SK-N-SH treated with all-trans-retinoic acid at 6 μM for 48 hours (cell line): ENCODE data around the gene RPL39L.

Experiments
- ATAC-seq: fragments of 200-7000 bp; cut with Tn5 transposase; 3 replicates; pipeline ENCODE4 v1.9.1; 2020; ENCODE audit warnings: mild to moderate bottlenecking, moderate library complexity
- ARNTL ChIP-seq: fragments of 450-650 bp; formaldehyde crosslinking; IDR thresholded peaks from 2 replicates; pipeline ENCODE4 v1.5.0; 2020; ENCODE audit warnings: low read depth, mild to moderate bottlenecking, moderate library complexity, borderline replicate concordance
- BACH2 ChIP-seq: fragments of 250-450 bp; sonication (Bioruptor Pico); IDR thresholded peaks from 2 replicates; pipeline ENCODE4 v1.9.0; 2021; ENCODE audit warnings: mild to moderate bottlenecking, borderline replicate concordance
- ESRRG ChIP-seq: fragments of 250-450 bp; sonication (Bioruptor Pico); IDR thresholded peaks from 2 replicates; pipeline ENCODE4 v1.6.1; 2021; ENCODE audit warnings: mild to moderate bottlenecking
- ISL1 ChIP-seq: fragments of 250-450 bp; sonication (Bioruptor Pico); IDR thresholded peaks from 2 replicates; pipeline ENCODE4 v2.1.2; 2022; ENCODE audit warnings: mild to moderate bottlenecking, moderate library complexity
- OSR1 ChIP-seq: fragments of 250-450 bp; sonication (Bioruptor Pico); IDR thresholded peaks from 2 replicates; pipeline ENCODE4 v1.8.0; 2022; ENCODE audit warnings: moderate library complexity, mild to moderate bottlenecking, inconsistent platforms
- PATZ1 ChIP-seq: fragments of 250-450 bp; sonication (Bioruptor Pico); IDR thresholded peaks from 2 replicates; pipeline ENCODE4 v1.8.0; 2020; ENCODE audit warnings: mild to moderate bottlenecking, moderate library complexity, borderline replicate concordance
- PPARA ChIP-seq: fragments of 250-450 bp; sonication (Bioruptor Pico); IDR thresholded peaks from 2 replicates; pipeline ENCODE4 v1.5.0; 2020; ENCODE audit warnings: mild to moderate bottlenecking, borderline replicate concordance
- SNAI2 ChIP-seq: fragments of 250-450 bp; sonication (Bioruptor Pico); IDR thresholded peaks from 2 replicates; pipeline ENCODE4 v1.5.0; 2020; ENCODE audit warnings: mild to moderate bottlenecking, moderate library complexity
- TCF4 ChIP-seq: fragments of 250-450 bp; sonication (Bioruptor Pico); IDR thresholded peaks from 2 replicates; pipeline ENCODE4 v1.8.0; 2021; ENCODE audit warnings: mild to moderate bottlenecking, moderate library complexity, borderline replicate concordance
- TOX ChIP-seq: fragments of 250-450 bp; sonication (Bioruptor Pico); IDR thresholded peaks from 2 replicates; pipeline ENCODE4 v1.8.0; 2021; ENCODE audit warnings: mild to moderate bottlenecking, moderate library complexity, borderline replicate concordance
- TSHZ2 ChIP-seq: fragments of 250-450 bp; sonication (Bioruptor Pico); IDR thresholded peaks from 2 replicates; pipeline ENCODE4 v1.5.0; 2020; ENCODE audit warnings: mild to moderate bottlenecking, moderate library complexity
- ZC3H10 ChIP-seq: fragments of 250-450 bp; sonication (Bioruptor Pico); IDR thresholded peaks from 2 replicates; pipeline ENCODE4 v1.5.1; 2021; ENCODE audit warnings: mild to moderate bottlenecking, moderate library complexity
- ZFP3 ChIP-seq: fragments of 250-450 bp; sonication (Bioruptor Pico); IDR thresholded peaks from 2 replicates; pipeline ENCODE4 v1.5.0; 2020; ENCODE audit warnings: mild to moderate bottlenecking, moderate library complexity
- ZFP30 ChIP-seq: fragments of 450-650 bp; formaldehyde crosslinking; IDR thresholded peaks from 2 replicates; pipeline ENCODE4 v1.5.0; 2022; ENCODE audit warnings: mild to moderate bottlenecking, moderate library complexity
- ZNF565 ChIP-seq: fragments of 450-650 bp; formaldehyde crosslinking; conservative IDR thresholded peaks from 2 replicates; pipeline ENCODE4 v1.5.0; 2020; ENCODE audit warnings: low read depth, mild to moderate bottlenecking, moderate library complexity
- ZNF8 ChIP-seq: fragments of 450-650 bp; formaldehyde crosslinking; IDR thresholded peaks from 2 replicates; pipeline ENCODE4 v1.5.0; 2020; ENCODE audit warnings: mild to moderate bottlenecking, moderate library complexity
- TF ChIP-seq, protein P1 (sequence below): fragments of 250-450 bp; sonication (Bioruptor Pico); IDR thresholded peaks from 2 replicates; pipeline ENCODE4 v1.8.0; 2021; ENCODE audit warnings: low read depth, mild to moderate bottlenecking, moderate library complexity, borderline replicate concordance
- TF ChIP-seq, protein P2 (sequence below): fragments of 250-450 bp; sonication (Bioruptor Pico); IDR thresholded peaks from 2 replicates; pipeline ENCODE4 v1.5.1; 2021; ENCODE audit warnings: mild to moderate bottlenecking, moderate library complexity

Gene RPL39L

GRCh38 chr3:187093320-187093719 lies 46.0 kb downstream of the RPL39L start (continued):
- TF ChIP-seq TSHZ2 (CRISPR knock-in tag) (no peak), BACH2 (CRISPR knock-in tag) (no peak), ZNF565 (CRISPR knock-in tag) (no peak)

- ATAC-seq, result no peak
- TF ChIP-seq ZNF8 (CRISPR knock-in tag) (no peak), ISL1 (no peak), TSHZ2 (CRISPR knock-in tag) (no peak), PATZ1 (CRISPR knock-in tag) (no peak), ZNF565 (CRISPR knock-in tag) (no peak), ESRRG (CRISPR knock-in tag) (no peak), OSR1 (CRISPR knock-in tag) (no peak), PPARA (CRISPR knock-in tag) (no peak), SNAI2 (no peak), BACH2 (CRISPR knock-in tag) (no peak), ZFP3 (CRISPR knock-in tag) (no peak), TOX (CRISPR knock-in tag) (no peak), ZFP30 (CRISPR knock-in tag) (no peak), ARNTL (CRISPR knock-in tag) (no peak)
- TF ChIP-seq, protein P1, sequence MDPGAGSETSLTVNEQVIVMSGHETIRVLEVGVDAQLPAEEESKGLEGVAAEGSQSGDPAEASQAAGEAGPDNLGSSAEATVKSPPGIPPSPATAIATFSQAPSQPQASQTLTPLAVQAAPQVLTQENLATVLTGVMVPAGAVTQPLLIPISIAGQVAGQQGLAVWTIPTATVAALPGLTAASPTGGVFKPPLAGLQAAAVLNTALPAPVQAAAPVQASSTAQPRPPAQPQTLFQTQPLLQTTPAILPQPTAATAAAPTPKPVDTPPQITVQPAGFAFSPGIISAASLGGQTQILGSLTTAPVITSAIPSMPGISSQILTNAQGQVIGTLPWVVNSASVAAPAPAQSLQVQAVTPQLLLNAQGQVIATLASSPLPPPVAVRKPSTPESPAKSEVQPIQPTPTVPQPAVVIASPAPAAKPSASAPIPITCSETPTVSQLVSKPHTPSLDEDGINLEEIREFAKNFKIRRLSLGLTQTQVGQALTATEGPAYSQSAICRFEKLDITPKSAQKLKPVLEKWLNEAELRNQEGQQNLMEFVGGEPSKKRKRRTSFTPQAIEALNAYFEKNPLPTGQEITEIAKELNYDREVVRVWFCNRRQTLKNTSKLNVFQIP, result no peak
- TF ChIP-seq, protein P2, sequence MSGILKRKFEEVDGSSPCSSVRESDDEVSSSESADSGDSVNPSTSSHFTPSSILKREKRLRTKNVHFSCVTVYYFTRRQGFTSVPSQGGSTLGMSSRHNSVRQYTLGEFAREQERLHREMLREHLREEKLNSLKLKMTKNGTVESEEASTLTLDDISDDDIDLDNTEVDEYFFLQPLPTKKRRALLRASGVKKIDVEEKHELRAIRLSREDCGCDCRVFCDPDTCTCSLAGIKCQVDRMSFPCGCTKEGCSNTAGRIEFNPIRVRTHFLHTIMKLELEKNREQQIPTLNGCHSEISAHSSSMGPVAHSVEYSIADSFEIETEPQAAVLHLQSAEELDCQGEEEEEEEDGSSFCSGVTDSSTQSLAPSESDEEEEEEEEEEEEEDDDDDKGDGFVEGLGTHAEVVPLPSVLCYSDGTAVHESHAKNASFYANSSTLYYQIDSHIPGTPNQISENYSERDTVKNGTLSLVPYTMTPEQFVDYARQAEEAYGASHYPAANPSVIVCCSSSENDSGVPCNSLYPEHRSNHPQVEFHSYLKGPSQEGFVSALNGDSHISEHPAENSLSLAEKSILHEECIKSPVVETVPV, result no peak
These were observed 50.6 kb downstream of the RPL39L start for GRCh38 chr3:187088701-187089100.

GRCh38 chr3:187086831-187087230 lies 52.5 kb downstream of the RPL39L start:
- no peak for ATAC-seq
- TF ChIP-seq ESRRG (CRISPR knock-in tag) (no peak), ZNF8 (CRISPR knock-in tag) (no peak)
- TF ChIP-seq, all 23 proteins: peak for 0

DNA sequence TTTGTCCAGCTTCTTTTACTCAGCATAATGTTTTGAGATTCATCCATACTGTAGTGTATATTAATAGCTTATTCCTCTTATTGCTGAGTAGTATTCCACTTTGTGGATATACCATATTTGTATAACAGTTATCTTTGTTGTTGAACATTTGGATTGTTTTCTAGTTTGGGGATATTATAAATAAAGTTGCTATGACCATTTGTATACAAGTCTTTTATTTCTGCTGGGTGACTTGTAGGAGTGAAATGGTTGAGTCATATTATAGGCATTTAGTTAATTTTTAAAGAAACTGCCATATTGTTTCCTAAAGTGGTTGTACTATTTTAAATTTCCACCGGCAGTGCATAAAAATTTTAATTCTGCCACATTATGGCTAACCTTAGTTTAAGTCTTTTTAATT lies 53.4 kb downstream of the RPL39L start:
- no peak for ATAC-seq
- TF ChIP-seq TSHZ2 (CRISPR knock-in tag) (no peak), PATZ1 (CRISPR knock-in tag) (no peak), ZNF8 (CRISPR knock-in tag) (no peak), ZC3H10 (CRISPR knock-in tag) (no peak), OSR1 (CRISPR knock-in tag) (no peak), TCF4 (CRISPR knock-in tag) (no peak)
- TF ChIP-seq, protein P1, result no peak
